Measurements from ENCODE around the gene SLC13A3. TPM values are rescaled to one million over a fixed set of nuclear protein-coding genes. Genes with fewer than 3 reads are reported as not detected.

Gene SLC13A3, protein sequence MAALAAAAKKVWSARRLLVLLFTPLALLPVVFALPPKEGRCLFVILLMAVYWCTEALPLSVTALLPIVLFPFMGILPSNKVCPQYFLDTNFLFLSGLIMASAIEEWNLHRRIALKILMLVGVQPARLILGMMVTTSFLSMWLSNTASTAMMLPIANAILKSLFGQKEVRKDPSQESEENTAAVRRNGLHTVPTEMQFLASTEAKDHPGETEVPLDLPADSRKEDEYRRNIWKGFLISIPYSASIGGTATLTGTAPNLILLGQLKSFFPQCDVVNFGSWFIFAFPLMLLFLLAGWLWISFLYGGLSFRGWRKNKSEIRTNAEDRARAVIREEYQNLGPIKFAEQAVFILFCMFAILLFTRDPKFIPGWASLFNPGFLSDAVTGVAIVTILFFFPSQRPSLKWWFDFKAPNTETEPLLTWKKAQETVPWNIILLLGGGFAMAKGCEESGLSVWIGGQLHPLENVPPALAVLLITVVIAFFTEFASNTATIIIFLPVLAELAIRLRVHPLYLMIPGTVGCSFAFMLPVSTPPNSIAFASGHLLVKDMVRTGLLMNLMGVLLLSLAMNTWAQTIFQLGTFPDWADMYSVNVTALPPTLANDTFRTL
- total RNA-seq (2022) = 0.30 and 0.39 TPM in 2 replicates
- percentile 26 among the genes with signal in this experiment for Bru-seq, nascent RNA
- percentile 36 among the genes with signal in this experiment for BruChase-seq, experiment 1, labeled RNA remaining after a 2-hour chase
- percentile 28 among the genes with signal in this experiment for BruChase-seq, experiment 2, labeled RNA remaining after a 6-hour chase
- long read RNA-seq = 0 reads

- Histone ChIP-seq H3K36me3 (ENCODE audit: control insufficient read depth, insufficient read depth, low read length) (no peaks in the 10 kb centered on the region), H3K4me1 (no peaks in the 10 kb centered on the region), H3K27me3 (replicated peaks; ENCODE audit: control insufficient read depth, insufficient read depth, low read length) (no peaks in the 10 kb centered on the region), H3K9me3 (peaks cover 3% of the 10 kb centered on the region; the same call in 1 of the 2 replicates), H3K4me3 (ENCODE audit: low read depth, low read length) (no peak within 1 kb of the TSS)
- H3K4me3 Mint-ChIP-seq (ENCODE audit: unreplicated experiment) = no peak within 1 kb of the TSS
- no peaks in the 10 kb centered on the region for H3K36me3 Mint-ChIP-seq (ENCODE audit: insufficient read depth, unreplicated experiment)
- intact Hi-C loops (cut with micrococcal nuclease; ENCODE audit: unreplicated experiment) = no loop called here
- TF ChIP-seq, protein P1, sequence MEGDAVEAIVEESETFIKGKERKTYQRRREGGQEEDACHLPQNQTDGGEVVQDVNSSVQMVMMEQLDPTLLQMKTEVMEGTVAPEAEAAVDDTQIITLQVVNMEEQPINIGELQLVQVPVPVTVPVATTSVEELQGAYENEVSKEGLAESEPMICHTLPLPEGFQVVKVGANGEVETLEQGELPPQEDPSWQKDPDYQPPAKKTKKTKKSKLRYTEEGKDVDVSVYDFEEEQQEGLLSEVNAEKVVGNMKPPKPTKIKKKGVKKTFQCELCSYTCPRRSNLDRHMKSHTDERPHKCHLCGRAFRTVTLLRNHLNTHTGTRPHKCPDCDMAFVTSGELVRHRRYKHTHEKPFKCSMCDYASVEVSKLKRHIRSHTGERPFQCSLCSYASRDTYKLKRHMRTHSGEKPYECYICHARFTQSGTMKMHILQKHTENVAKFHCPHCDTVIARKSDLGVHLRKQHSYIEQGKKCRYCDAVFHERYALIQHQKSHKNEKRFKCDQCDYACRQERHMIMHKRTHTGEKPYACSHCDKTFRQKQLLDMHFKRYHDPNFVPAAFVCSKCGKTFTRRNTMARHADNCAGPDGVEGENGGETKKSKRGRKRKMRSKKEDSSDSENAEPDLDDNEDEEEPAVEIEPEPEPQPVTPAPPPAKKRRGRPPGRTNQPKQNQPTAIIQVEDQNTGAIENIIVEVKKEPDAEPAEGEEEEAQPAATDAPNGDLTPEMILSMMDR (IDR thresholded peaks at IDR 0.05; ENCODE audit: insufficient read depth in 1 of 2, low read depth in 1 of 2, low read length in 1 of 2, severe bottlenecking in 1 of 2, unreplicated experiment in 1 of 2) = no peak
- H3K4me1 Mint-ChIP-seq (ENCODE audit: low read depth, unreplicated experiment) = no peaks in the 10 kb centered on the region
- BruUV-seq (replicated peaks) = no TSS peak
- no peak for DNase-seq
- H3K27ac Mint-ChIP-seq (ENCODE audit: unreplicated experiment) = no peak within 1 kb of the TSS
- peaks cover 14% of the 10 kb centered on the region for H3K27me3 Mint-ChIP-seq (ENCODE audit: insufficient read depth, unreplicated experiment)
- ChIA-PET CTCF (interaction anchor here (0.6 kb wide), 1 partner anchor 25 kb away, joined by 3 read pairs; no protein-coding TSS in a partner anchor), POLR2A (no interaction called here)
- peaks cover 2% of the 10 kb centered on the region for H3K9me3 Mint-ChIP-seq (ENCODE audit: unreplicated experiment)
Observed at GRCh38 chr20:46651091-46651962, at the start of gene SLC13A3. Gene SLC13A3, minus strand, starts transcription at chr20:46651459. Its CDS starts 38 bp downstream, at chr20:46651421.

DNA sequence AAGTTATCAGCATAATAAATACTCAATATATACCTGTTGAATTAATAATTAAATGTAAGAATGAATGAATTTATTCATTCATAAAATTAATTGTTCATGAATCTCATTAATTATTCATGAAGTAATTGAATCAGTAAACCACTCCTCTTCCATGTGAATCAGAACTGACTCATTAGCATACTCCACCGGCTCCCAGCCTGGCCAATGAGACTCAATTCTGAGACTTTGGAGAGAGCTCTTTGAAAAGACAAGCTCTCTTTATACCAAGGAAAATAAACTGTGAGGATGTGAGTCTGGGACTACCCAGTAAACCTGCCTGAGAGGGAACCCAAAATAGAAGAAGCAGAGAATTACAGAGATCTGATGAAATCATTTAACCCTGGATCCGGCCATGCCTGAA, 49.8 kb upstream of the SLC13A3 start:
- no peak for DNase-seq
- H3K27ac Mint-ChIP-seq (ENCODE audit: unreplicated experiment) = no peak overlapping the region
- CTCF ChIA-PET = no interaction called here

More for the DNA sequence above, 49.8 kb upstream of the SLC13A3 start:
- no TSS peak for BruUV-seq (replicated peaks)
- H3K27me3 Mint-ChIP-seq (ENCODE audit: insufficient read depth, unreplicated experiment) = no peaks in the 10 kb centered on the region
- POLR2A ChIA-PET = no interaction called here
- peaks cover 4% of the 10 kb centered on the region for H3K9me3 ChIP-seq
- 0 out of 2 replicates have a peak, but pooled peaks cover 1% of the 10 kb centered on the region for H3K27me3 ChIP-seq (replicated peaks; ENCODE audit: control insufficient read depth, insufficient read depth, low read length)
- H3K9me3 Mint-ChIP-seq (ENCODE audit: unreplicated experiment) = peaks cover 22% of the 10 kb centered on the region
- no peak overlapping the region for H3K4me3 Mint-ChIP-seq (ENCODE audit: unreplicated experiment)
- H3K4me3 ChIP-seq (ENCODE audit: low read depth, low read length) = no peak overlapping the region
- no peaks in the 10 kb centered on the region for H3K4me1 Mint-ChIP-seq (ENCODE audit: low read depth, unreplicated experiment)
- no peaks in the 10 kb centered on the region for H3K36me3 ChIP-seq (ENCODE audit: control insufficient read depth, insufficient read depth, low read length)
- intact Hi-C loops (cut with micrococcal nuclease; ENCODE audit: unreplicated experiment) = no loop called here
- TF ChIP-seq, protein P1 (IDR thresholded peaks at IDR 0.05; ENCODE audit: insufficient read depth in 1 of 2, low read depth in 1 of 2, low read length in 1 of 2, severe bottlenecking in 1 of 2, unreplicated experiment in 1 of 2) = no peak
- peaks cover 4% of the 10 kb centered on the region; the same call in 1 of the 2 replicates for H3K4me1 ChIP-seq
- no peaks in the 10 kb centered on the region for H3K36me3 Mint-ChIP-seq (ENCODE audit: insufficient read depth, unreplicated experiment)
